Stimulated activated CD4-positive, alpha-beta T cell treated with anti-CD3 and anti-CD28 coated beads, Interleukin-12 subunit alpha, Interleukin-12 subunit beta, amount 100 ng/mL, for 24 hours (primary cell): Measurements from ENCODE around the gene MCC.

Experiments used
- DNase-seq, 2 experiments: peaks; one replicate each; pipeline ENCODE4 v3.0.0-alpha.2; 2020; ENCODE audit warnings: low read depth in 2 of 2

Gene MCC

DNA sequence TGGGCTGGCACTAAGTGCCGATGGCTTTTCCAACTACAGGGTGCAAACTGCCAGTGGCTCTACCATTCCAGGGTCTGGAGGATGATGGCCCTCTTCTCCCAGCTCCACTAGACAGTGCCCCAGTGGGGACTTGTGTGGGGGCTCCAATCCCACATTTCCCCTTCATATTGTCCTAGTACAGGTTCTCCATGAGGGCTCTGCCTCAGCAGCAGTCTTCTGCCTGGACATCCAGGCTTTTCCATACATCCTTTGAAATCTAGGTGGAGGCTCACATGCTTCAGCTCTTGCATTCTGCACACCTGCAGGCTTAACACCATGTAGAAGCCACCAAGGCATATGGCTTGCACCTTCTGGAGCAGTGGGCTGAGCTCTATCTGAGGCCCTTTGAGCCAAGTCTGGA is 123.8 kb downstream of the MCC start:
- DNase-seq = no peak

- no peak for DNase-seq
These were observed 126.6 kb downstream of the MCC start for GRCh38 chr5:113361701-113362100.

DNA sequence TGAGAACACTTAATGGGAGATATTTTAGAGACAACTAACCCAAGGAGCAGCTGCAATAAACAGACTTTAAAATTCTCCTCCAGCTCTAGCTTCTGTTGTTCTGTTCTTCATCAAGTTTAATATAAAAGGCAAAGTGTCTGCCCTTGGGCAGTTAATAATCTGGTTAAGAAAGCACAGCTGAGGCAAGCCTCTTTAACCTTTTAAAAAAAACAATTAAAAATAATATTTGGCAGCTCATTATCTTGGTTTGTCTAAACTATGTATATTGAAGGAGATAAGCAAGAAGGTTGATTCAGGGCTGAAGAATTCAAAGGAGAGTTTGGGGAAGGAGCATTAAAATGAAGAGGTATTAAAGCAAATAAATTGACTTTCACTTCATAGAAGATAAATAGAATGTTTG is 128.8 kb downstream of the MCC start:
- DNase-seq = no peak

DNA sequence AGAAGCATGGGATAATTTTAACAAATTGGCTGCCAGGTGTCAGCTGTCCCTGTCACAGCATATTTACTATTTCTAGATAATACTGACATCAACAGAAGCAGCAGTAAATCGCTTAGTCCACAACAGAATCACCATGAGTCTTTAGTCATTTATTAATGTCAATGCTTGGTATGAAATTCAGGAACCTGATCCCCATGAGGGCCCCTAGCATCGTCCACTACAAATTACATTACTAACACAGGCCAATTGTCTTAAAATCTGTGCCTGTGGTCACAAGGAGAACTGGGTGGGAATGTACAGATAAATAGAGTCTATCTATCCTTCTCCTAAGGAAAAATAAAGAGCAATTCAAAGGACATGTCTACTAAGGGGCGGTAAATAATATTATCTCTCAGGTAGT is 129.6 kb downstream of the MCC start:
- DNase-seq = no peak

- no peak for DNase-seq
These were observed 130.4 kb downstream of the MCC start for GRCh38 chr5:113357696-113358476.

- no peak for DNase-seq
These were observed 131.8 kb downstream of the MCC start for GRCh38 chr5:113356487-113356886.

GRCh38 chr5:113354055-113354454 is 134.2 kb downstream of the MCC start:
- DNase-seq = no peak

DNA sequence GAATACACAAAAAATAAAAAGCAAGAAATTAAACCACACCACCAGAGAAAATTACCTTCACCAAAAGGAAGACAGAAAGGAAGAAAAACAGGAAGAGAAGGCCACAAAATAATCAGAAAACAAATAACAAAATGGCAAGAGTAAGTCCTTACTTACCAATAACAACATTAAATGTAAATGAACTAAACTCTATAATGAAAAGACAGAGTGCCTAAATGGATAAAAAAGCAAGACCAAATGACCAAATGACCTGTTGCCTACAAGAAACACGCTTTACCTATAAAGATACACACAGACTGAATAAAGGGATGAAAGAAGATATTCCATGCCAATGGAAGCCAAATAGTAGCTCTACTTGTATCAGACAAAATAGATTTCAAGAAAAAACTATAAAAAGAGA is 140.7 kb downstream of the MCC start:
- DNase-seq = no peak

DNA sequence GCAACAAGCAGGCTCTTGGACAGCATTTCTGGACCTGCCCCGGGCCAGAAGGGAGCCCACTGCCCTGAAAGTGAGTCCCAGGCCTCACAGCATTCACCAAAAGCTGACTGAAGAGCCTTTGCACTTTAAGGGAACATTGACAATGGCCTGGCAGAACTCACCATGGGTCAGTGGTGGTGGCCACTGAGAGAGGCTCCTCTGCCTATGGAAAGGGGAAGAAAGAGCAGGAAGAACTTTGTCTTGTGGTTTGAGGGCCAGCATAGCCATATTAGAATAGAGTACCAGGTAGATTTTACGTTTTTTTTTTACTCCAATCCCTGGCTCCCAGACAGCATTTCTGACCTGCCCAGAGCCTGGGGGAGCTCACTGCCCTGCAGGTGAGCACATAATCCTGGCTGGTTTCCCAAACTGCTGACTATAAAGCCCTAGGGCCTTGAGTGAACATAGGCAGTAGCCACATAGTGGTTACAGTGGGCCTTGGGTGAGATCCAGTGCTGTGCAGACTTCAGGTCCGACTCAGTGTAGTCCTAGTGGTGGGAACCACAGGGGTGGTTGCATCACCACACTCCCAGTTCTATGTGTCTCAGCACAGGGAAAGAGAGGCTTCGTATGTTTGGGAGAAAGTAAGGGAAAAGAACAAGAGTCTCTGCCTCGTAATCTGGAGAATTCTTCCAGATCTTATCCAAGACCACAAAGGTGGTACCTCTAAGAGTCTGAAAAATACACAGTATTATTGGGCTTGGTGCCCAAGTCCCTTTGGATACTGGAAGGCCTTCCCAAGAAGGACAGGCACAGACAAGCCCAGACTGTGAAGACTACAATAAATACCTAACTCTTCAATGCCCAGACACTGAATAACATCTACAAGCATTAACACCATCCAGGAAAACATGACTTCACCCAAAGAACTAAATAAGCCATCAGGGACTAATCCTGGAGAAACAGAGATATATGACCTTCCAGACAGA is 143.0 kb downstream of the MCC start:
- no peak for DNase-seq

DNA sequence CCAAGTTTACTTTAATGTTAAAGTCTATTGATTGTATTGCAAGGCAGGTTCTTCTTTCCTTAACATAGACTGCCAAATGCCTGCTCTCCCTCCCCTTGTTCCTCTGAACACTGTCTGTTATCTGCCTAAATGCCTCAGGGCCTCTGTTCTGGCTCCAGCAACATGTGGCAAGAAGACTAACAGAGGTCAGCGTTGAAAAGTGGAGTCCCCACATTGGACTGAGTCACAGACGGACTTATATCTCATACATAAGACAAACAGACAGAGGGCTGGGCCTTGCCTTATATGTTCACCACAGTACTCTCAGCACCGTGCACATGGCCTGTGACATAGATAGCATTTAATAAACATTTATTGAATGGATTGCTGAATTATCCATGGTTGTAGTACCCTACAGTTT is 144.9 kb downstream of the MCC start:
- no peak for DNase-seq

DNA sequence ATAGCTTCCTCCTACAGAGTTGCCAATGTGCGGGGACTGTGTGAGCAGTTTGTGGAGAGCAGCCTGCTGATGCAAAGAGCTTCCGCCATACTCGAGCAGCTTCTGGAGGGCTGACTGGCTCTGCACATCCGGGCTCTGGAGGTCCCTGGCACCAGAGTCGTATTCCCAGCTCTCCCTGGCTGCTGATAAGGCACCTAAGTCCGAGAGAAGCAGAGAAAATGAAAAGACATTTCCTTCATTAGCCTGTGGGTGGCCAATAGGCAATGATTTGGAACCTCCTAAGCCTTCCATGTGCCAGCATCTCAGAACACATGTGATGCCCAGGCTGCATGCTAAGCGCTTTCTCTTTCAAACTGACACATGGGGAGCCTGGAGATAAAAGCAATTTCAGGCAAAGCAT is 147.7 kb downstream of the MCC start:
- no peak for DNase-seq

DNA sequence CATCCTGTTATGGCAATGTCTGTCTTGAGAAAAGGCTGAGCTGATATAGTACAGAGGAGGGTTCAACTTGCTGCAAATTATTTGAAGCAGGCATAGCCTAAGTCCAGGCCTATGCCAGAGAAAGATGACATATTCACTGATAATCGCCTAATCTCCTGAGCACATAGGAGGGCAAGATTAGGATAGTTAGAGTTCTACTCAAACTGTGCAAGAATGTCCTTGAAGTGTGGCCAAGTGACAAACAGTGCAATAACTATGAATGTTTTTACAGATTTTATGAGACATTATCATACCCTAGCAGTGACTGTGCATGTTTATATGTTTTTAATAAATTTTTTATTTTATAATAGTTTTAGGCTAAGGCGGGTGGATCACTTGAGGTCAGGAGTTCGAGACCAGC is 149.6 kb downstream of the MCC start:
- no peak for DNase-seq

DNA sequence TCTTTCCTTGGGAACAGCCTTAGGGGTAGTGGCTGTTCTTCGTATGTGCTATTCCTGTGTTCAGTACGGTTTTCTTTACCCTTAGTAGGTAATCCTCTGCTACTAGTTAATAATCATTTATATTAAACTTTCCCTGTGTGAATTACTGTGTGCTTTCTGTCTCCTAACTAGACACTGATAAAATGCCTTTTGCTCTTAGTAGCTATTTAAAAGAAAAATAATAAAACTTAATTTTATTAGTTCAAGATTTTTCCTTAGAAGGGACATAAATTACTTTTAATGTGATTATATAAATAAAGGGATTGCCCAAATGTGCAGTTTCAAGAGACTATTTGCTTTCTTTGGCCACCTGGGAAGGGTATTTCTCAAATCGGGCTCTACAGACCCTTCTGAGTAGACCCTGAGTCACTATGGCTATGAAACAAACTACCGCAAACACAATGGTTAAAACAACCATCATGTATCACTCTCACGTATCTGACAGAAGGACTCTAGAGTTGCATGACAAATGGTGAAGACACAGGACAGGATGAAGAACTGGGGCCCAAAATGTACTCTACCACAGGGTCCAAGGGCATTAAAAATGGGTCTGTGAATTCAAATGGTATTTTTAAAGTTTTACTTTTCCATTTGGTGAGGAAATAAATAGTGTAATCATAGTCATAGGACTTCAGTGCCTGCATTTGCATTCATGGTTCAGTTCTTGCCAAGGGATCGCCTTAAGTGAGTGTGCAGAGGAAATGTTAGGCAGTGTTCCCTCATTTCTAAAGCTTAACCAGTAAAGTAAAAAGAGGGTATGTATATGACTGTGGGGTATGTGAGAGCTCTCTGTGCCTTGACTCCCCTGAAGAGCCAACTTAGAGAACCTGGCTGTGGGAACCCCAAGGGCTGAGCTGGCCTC is 150.5 kb downstream of the MCC start:
- DNase-seq = no peak

DNA sequence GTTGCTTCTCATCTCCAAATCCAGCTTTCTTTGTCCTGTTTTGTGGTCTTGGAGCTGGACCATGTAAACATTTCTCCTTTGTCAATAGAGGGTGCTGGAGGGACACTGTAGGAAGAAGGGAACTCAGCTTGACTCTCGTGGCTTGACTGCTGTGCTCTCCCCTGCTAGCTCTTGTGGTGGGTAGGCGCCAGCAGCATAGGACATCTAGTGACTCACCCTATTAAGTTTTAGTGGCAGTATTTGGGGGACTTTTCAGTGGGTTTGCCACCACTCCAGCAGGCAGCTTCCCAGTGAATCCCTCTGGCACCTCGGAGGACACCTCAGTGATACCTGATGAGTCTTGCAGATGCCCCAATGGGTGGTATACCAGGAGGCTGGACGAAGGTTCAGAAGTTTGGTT is 151.3 kb downstream of the MCC start:
- no peak for DNase-seq

DNA sequence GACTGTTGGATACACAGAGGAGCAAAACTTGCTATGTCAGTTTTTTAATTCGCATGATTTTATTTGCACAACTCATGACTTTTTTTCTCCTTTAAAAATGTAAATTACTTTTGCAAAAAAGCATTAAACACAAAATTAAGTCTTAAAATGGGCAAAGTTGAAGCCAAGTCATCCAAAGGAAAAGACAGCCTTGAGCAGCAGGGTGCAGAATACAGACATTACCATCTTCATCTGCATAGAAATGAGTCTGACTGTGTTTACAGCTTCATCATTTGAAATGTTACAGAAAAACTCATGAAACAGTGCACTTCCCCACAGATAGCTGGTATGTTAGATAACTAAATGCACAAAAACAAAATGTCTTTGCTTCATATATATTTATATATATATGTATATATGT is 154.8 kb downstream of the MCC start:
- DNase-seq = no peak

GRCh38 chr5:113331209-113331551 is 157.1 kb downstream of the MCC start:
- no peak for DNase-seq

- no peak for DNase-seq
These were observed 157.6 kb downstream of the MCC start for GRCh38 chr5:113330533-113331208.

- no peak for DNase-seq
These were observed 158.3 kb downstream of the MCC start for GRCh38 chr5:113329981-113330380.

GRCh38 chr5:113325054-113325453 is 163.2 kb downstream of the MCC start:
- no peak for DNase-seq

- DNase-seq = no peak
These were observed 167.0 kb downstream of the MCC start for GRCh38 chr5:113321276-113321675.

DNA sequence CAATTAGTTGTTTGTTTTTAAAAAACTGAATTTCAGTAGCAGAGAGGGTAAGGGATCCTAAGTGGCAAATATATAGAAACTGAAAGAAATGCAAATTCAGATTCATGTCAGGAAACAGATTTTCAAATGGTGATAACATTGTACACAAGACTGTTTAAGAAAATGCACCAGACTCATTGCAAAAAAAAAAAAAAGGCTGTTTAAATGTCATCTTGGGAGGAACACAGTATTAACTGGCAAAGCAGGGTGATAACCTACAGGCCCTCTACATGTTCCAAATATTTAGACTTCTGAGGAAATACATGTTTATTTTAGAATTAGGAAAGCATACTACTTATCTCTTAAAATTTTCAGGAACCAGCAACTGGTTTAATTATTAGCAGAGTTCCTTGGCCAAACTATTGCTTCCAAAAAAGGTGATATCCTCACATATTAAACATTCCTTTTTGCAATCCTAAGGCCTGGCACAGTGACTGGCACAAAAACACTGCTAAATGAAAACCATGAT is 167.9 kb downstream of the MCC start:
- DNase-seq = no peak
